ENCODE results near the gene MAPKAPK2.

DNA sequence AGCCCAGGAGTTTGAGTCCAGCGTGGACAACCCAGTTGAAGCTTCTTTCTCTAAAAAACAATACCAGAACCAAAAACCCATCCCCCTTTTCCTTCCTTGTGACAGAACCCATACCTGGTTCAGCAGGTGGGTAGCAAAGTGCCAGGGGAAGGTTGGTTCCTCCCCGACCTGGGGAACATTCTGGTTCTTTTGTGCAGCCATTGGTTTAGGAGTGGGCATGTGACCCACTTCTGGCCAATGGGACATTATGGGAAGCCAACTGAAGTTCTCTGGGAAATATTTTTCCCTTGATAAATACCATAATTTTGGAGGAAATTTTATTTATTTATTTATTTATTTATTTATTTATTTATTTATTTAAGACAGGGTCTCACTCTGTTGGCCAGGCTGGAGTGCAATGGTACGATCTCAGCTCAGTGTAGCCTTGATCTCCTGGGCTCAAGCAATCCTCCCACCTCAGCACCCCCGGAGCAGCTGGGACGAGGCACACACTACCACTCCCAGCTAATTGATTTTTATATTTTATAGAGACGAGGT lies 15.8 kb upstream of the MAPKAPK2 start:
- TF ChIP-seq, protein P1, sequence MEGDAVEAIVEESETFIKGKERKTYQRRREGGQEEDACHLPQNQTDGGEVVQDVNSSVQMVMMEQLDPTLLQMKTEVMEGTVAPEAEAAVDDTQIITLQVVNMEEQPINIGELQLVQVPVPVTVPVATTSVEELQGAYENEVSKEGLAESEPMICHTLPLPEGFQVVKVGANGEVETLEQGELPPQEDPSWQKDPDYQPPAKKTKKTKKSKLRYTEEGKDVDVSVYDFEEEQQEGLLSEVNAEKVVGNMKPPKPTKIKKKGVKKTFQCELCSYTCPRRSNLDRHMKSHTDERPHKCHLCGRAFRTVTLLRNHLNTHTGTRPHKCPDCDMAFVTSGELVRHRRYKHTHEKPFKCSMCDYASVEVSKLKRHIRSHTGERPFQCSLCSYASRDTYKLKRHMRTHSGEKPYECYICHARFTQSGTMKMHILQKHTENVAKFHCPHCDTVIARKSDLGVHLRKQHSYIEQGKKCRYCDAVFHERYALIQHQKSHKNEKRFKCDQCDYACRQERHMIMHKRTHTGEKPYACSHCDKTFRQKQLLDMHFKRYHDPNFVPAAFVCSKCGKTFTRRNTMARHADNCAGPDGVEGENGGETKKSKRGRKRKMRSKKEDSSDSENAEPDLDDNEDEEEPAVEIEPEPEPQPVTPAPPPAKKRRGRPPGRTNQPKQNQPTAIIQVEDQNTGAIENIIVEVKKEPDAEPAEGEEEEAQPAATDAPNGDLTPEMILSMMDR (IDR thresholded peaks at IDR 0.05), result no peak
- TF ChIP-seq POLR2AphosphoS5 (IDR thresholded peaks at IDR 0.05) (no peak), EP300 (IDR thresholded peaks at IDR 0.05) (no peak), POLR2A (IDR thresholded peaks at IDR 0.05) (no peak)

Data from upper lobe of left lung (tissue), 4 donors.